ENCODE results near the gene FABP7. TPM values are rescaled to one million over a fixed set of nuclear protein-coding genes. Genes with fewer than 3 reads are reported as not detected.

Gene FABP7
- total and polyA plus RNA-seq, 2 donors from 2014 or later: not detected

GRCh38 chr6:122754191-122754731, 25.3 kb upstream of the FABP7 start:
- FAIRE-seq: no peak

GRCh38 chr6:122755901-122756300, 23.6 kb upstream of the FABP7 start:
- DNase-seq: no peak
- no peak overlapping the region for H3K9ac ChIP-seq (ENCODE audit: low read length in 3 of 3)
- FAIRE-seq: no peak
- H3K4me1 ChIP-seq (ENCODE audit: control insufficient read depth in 2 of 3, insufficient read depth in 2 of 3, low read depth in 1 of 3, low read length in 3 of 3): no peaks in the 10 kb centered on the region
- no peaks in the 10 kb centered on the region for H3K36me3 ChIP-seq (ENCODE audit: control insufficient read depth in 2 of 3, insufficient read depth in 3 of 3, low read length in 3 of 3)
- intact Hi-C loops (cut with DNase I): no loop called here
- H3K27ac ChIP-seq (ENCODE audit: low read depth in 2 of 2, low read length in 2 of 2): no peak overlapping the region
- no peak overlapping the region for H3K4me3 ChIP-seq (ENCODE audit: low read length in 3 of 3)
- no peak for TF ChIP-seq CTCF (IDR thresholded peaks at IDR 0.05; ENCODE audit: borderline replicate concordance, extremely low read depth, insufficient read depth)
- no peaks in the 10 kb centered on the region for H3K9me3 ChIP-seq (ENCODE audit: control insufficient read depth in 2 of 3, insufficient read depth in 1 of 3, low read length in 3 of 3)
- H3K27me3 ChIP-seq (ENCODE audit: control insufficient read depth, insufficient read depth, low read length): no peaks in the 10 kb centered on the region

More at GRCh38 chr6:122754191-122754731, 25.3 kb upstream of the FABP7 start:
- H3K27ac ChIP-seq (ENCODE audit: low read depth in 2 of 2, low read length in 2 of 2): no peak overlapping the region
- no peak for DNase-seq
- no peaks in the 10 kb centered on the region for H3K27me3 ChIP-seq (ENCODE audit: control insufficient read depth, insufficient read depth, low read length)
- H3K36me3 ChIP-seq (ENCODE audit: control insufficient read depth in 2 of 3, insufficient read depth in 3 of 3, low read length in 3 of 3): no peaks in the 10 kb centered on the region
- intact Hi-C loops (cut with DNase I): no loop called here
- no peaks in the 10 kb centered on the region for H3K9me3 ChIP-seq (ENCODE audit: control insufficient read depth in 2 of 3, insufficient read depth in 1 of 3, low read length in 3 of 3)
- no peak overlapping the region for H3K9ac ChIP-seq (ENCODE audit: low read length in 3 of 3)
- H3K4me1 ChIP-seq (ENCODE audit: control insufficient read depth in 2 of 3, insufficient read depth in 2 of 3, low read depth in 1 of 3, low read length in 3 of 3): no peaks in the 10 kb centered on the region
- no peak for TF ChIP-seq CTCF (IDR thresholded peaks at IDR 0.05; ENCODE audit: borderline replicate concordance, extremely low read depth, insufficient read depth)
- H3K4me3 ChIP-seq (ENCODE audit: low read length in 3 of 3): no peak overlapping the region

GRCh38 chr6:122758927-122759334, 20.6 kb upstream of the FABP7 start:
- no peaks in the 10 kb centered on the region for H3K27me3 ChIP-seq (ENCODE audit: control insufficient read depth, insufficient read depth, low read length)
- TF ChIP-seq CTCF (IDR thresholded peaks at IDR 0.05; ENCODE audit: borderline replicate concordance, extremely low read depth, insufficient read depth): no peak
- H3K4me1 ChIP-seq (ENCODE audit: control insufficient read depth in 2 of 3, insufficient read depth in 2 of 3, low read depth in 1 of 3, low read length in 3 of 3): no peaks in the 10 kb centered on the region
- H3K9ac ChIP-seq (ENCODE audit: low read length in 3 of 3): no peak overlapping the region
- no peak overlapping the region for H3K4me3 ChIP-seq (ENCODE audit: low read length in 3 of 3)
- no peak for FAIRE-seq
- H3K9me3 ChIP-seq (ENCODE audit: control insufficient read depth in 2 of 3, insufficient read depth in 1 of 3, low read length in 3 of 3): no peaks in the 10 kb centered on the region
- intact Hi-C loops (cut with DNase I): no loop called here
- H3K27ac ChIP-seq (ENCODE audit: low read depth in 2 of 2, low read length in 2 of 2): no peak overlapping the region
- DNase-seq: no peak
- H3K36me3 ChIP-seq (ENCODE audit: control insufficient read depth in 2 of 3, insufficient read depth in 3 of 3, low read length in 3 of 3): no peaks in the 10 kb centered on the region

- Histone ChIP-seq H3K4me3 (ENCODE audit: low read length in 3 of 3) (no peak overlapping the region), H3K36me3 (ENCODE audit: control insufficient read depth in 2 of 3, insufficient read depth in 3 of 3, low read length in 3 of 3) (no peaks in the 10 kb centered on the region), H3K9me3 (ENCODE audit: control insufficient read depth in 2 of 3, insufficient read depth in 1 of 3, low read length in 3 of 3) (no peaks in the 10 kb centered on the region), H3K9ac (ENCODE audit: low read length in 3 of 3) (no peak overlapping the region), H3K4me1 (ENCODE audit: control insufficient read depth in 2 of 3, insufficient read depth in 2 of 3, low read depth in 1 of 3, low read length in 3 of 3) (no peaks in the 10 kb centered on the region), H3K27ac (ENCODE audit: low read depth in 2 of 2, low read length in 2 of 2) (no peak overlapping the region), H3K27me3 (ENCODE audit: control insufficient read depth, insufficient read depth, low read length) (no peaks in the 10 kb centered on the region)
- FAIRE-seq (peak; percentile 3), DNase-seq (no peak)
- no peak for TF ChIP-seq CTCF (IDR thresholded peaks at IDR 0.05; ENCODE audit: borderline replicate concordance, extremely low read depth, insufficient read depth)
- intact Hi-C loops (cut with DNase I): no loop called here
Observed at GRCh38 chr6:122760330-122760729, 19.2 kb upstream of the FABP7 start.

Measured in kidney (tissue), 14 donors.